Measurements from ENCODE around the gene ABHD18.
"Not testable (repeated sequence)": the region's sequence is repeated elsewhere in the genome, so short reads cannot be mapped to it uniquely, and the experiment has no call there.

Gene ABHD18

GRCh38 chr4:127995776-127996175 lies 30.6 kb downstream of the ABHD18 start:
- DNase-seq = no peak

GRCh38 chr4:127996521-127996920 lies 31.3 kb downstream of the ABHD18 start:
- not testable (repeated sequence) for DNase-seq

- peak; percentile 26 for DNase-seq
Measured at GRCh38 chr4:127997534-127998388, 32.6 kb downstream of the ABHD18 start.

- no peak for DNase-seq
Measured at GRCh38 chr4:128006592-128006991, 41.4 kb downstream of the ABHD18 start.

GRCh38 chr4:128009428-128009827 lies 44.2 kb downstream of the ABHD18 start:
- no peak for DNase-seq

GRCh38 chr4:128025319-128025718 lies 60.1 kb downstream of the ABHD18 start:
- DNase-seq = no peak

GRCh38 chr4:128029907-128030306 lies 64.7 kb downstream of the ABHD18 start:
- DNase-seq = no peak

- DNase-seq = no peak
Measured at GRCh38 chr4:128031756-128032384, 66.7 kb downstream of the ABHD18 start.

GRCh38 chr4:128039568-128039967 lies 74.4 kb downstream of the ABHD18 start:
- DNase-seq = no peak

GRCh38 chr4:128047019-128047418 lies 81.8 kb downstream of the ABHD18 start:
- DNase-seq = not testable (repeated sequence)

- DNase-seq = not testable (repeated sequence)
Measured at GRCh38 chr4:128047514-128047913, 82.3 kb downstream of the ABHD18 start.

GRCh38 chr4:128051229-128051628 lies 86.0 kb downstream of the ABHD18 start:
- DNase-seq = not testable (repeated sequence)

GRCh38 chr4:128054907-128055306 lies 89.7 kb downstream of the ABHD18 start:
- not testable (repeated sequence) for DNase-seq

- not testable (repeated sequence) for DNase-seq
Measured at GRCh38 chr4:128055441-128056206, 90.4 kb downstream of the ABHD18 start.

- no peak for DNase-seq
Measured at GRCh38 chr4:128056396-128056795, 91.2 kb downstream of the ABHD18 start.

GRCh38 chr4:128060121-128060698 lies 95.0 kb downstream of the ABHD18 start:
- no peak for DNase-seq

- peak; percentile 95 for DNase-seq
Measured at GRCh38 chr4:128060699-128061565, 95.7 kb downstream of the ABHD18 start, which contains the start of gene LARP1B. TSS of gene LARP1B (plus strand) at chr4:128061312. CDS start at chr4:128074952, 13,640 bp downstream.

GRCh38 chr4:128061566-128062536 lies 96.6 kb downstream of the ABHD18 start:
- peak; percentile 69 for DNase-seq

- DNase-seq = not testable (repeated sequence)
Measured at GRCh38 chr4:128066453-128066820, 101.2 kb downstream of the ABHD18 start.

GRCh38 chr4:128068918-128069317 lies 103.7 kb downstream of the ABHD18 start:
- DNase-seq = no peak

GRCh38 chr4:128076464-128076863 lies 111.3 kb downstream of the ABHD18 start:
- DNase-seq = no peak

Data from activated naive CD4-positive, alpha-beta T cell treated with Interleukin-2 at 50 U/mL for 16 hours (primary cell).